Uterine smooth muscle cell (primary cell): ENCODE data around the gene CCN6. TPM values are rescaled to one million over a fixed set of nuclear protein-coding genes. Genes with fewer than 3 reads are reported as not detected.

Experiments
- total RNA-seq: library from RNA; depleted of rRNA; stranded (reverse); fragments of >200 nt; gene quantifications from 2 replicates; pipeline ENCODE4 v1.2.3, GENCODE V29; 2014

CCN6 gene
- total RNA-seq: not detected in 2 replicates

GRCh38 chr6:112054001-112054400 lies at the start of gene CCN6:
CCN6 (plus strand) TSS chr6:112054104; CDS start chr6:112054358, 254 bp downstream.

GRCh38 chr6:112087136-112087911 lies 33.4 kb downstream of the CCN6 start, which contains the start of the genes FAM229B and TUBE1:
FAM229B (plus strand) TSS chr6:112087591; CDS start chr6:112099284, 11,693 bp downstream.
TUBE1 (minus strand) TSS chr6:112087482; CDS start chr6:112087434, 48 bp downstream.

Other genes with a start within 250 kb of the CCN6 start
- 29.1 and 64.6 TPM in 2 replicates for gene FYN, start 180.7 kb upstream of the CCN6 start, total RNA-seq
- 51.5 and 68.0 TPM in 2 replicates for gene TUBE1, start 33.4 kb downstream of the CCN6 start, total RNA-seq
- 23.1 and 34.4 TPM in 2 replicates for gene FAM229B, start 33.5 kb downstream of the CCN6 start, total RNA-seq
- 105 and 276 TPM in 2 replicates for gene LAMA4, start 200.5 kb downstream of the CCN6 start, total RNA-seq